Breast epithelium (tissue), 4 donors: Measurements from ENCODE around the gene CHORDC1. TPM values are rescaled to one million over a fixed set of nuclear protein-coding genes. Genes with fewer than 3 reads are reported as not detected.
"Not testable (repeated sequence)": the region's sequence is repeated elsewhere in the genome, so short reads cannot be mapped to it uniquely, and the experiment has no call there.

Experiments used
- DNase-seq, 2 donors: peaks; one replicate each; pipeline ENCODE4 v3.0.0-alpha.2; 2019; ENCODE audit warnings: low spot score in 2 of 2
- H3K27ac ChIP-seq, 2 donors: fragments of 200-600 bp; sonication (generic) in 1 of 2; one replicate each; pipeline ENCODE4 v1.5.1; 2016 to 2019; ENCODE audit warnings: mild to moderate bottlenecking in 1 of 2
- H3K27me3 ChIP-seq, 2 donors: fragments of 200-600 bp; sonication (generic) in 1 of 2; one replicate each; pipeline versions ENCODE4 v1.5.1 to v1.6.0; 2017 to 2019; ENCODE audit warnings: control low read depth in 1 of 2, mild to moderate bottlenecking in 1 of 2
- H3K36me3 ChIP-seq: fragments of 200-600 bp; one replicate; pipeline ENCODE4 v1.5.1; 2019
- H3K4me1 ChIP-seq, 2 donors: fragments of 200-600 bp; sonication (generic); one replicate each; pipeline ENCODE4 v1.5.1; 2016 to 2019; ENCODE audit warnings: control low read depth in 1 of 2
- H3K4me3 ChIP-seq, 3 donors: fragments of 200-600 bp; sonication (generic); 1 replicate in 2 of 3; 2 replicates in 1 of 3; pipeline ENCODE4 v1.5.1; 2016 to 2019; ENCODE audit warnings: mild to moderate bottlenecking in 3 of 3, moderate library complexity in 2 of 3
- H3K9me3 ChIP-seq, 2 donors: fragments of 200-600 bp; sonication (generic) in 1 of 2; one replicate each; pipeline ENCODE4 v1.5.1; 2016 to 2019; ENCODE audit warnings: control low read depth in 1 of 2
- CTCF ChIP-seq, 3 donors: fragments of 450-650 bp; IDR thresholded peaks; one replicate each; pipeline ENCODE4 v1.5.1; 2016 to 2017; ENCODE audit warnings: antibody characterized with exemption in 3 of 3, mild to moderate bottlenecking in 3 of 3, moderate library complexity in 3 of 3
- POLR2A ChIP-seq: fragments of 450-650 bp; IDR thresholded peaks from one replicate; pipeline ENCODE4 v1.6.1; 2016; ENCODE audit warnings: antibody characterized with exemption, mild to moderate bottlenecking, moderate library complexity
- POLR2AphosphoS5 ChIP-seq, 3 donors: sonication (generic); formaldehyde crosslinking; IDR thresholded peaks; one replicate each; pipeline ENCODE4 v1.6.1; 2017; ENCODE audit warnings: antibody characterized with exemption in 3 of 3
- intact Hi-C: fragments of 100-400 bp; cut with DNase I; formaldehyde crosslinking; loops from one replicate; pipeline ENCODE4 v1.15.1; 2023; ENCODE audit warnings: low total_unique reads
- total RNA-seq, 3 donors: library from RNA; depleted of rRNA; stranded (reverse); fragments of >200 nt; gene quantifications; one replicate each; pipeline ENCODE4 v1.1.0, GENCODE V29; 2016

Gene CHORDC1
- total RNA-seq, 3 donors from 2014 or later = 39.5 to 79.5 (median 65.2) TPM

GRCh38 chr11:90168571-90168970 is 54.3 kb downstream of the CHORDC1 start:
- no peaks in the 10 kb centered on the region for H3K36me3 ChIP-seq
- no peak overlapping the region for H3K4me3 ChIP-seq
- no peaks in the 10 kb centered on the region for H3K27me3 ChIP-seq
- no peaks in the 10 kb centered on the region for H3K9me3 ChIP-seq
- no peak overlapping the region for H3K27ac ChIP-seq
- TF ChIP-seq POLR2AphosphoS5 (IDR thresholded peaks at IDR 0.05) (no peak), CTCF (IDR thresholded peaks at IDR 0.05) (no peak), POLR2A (no peak)
- DNase-seq = no peak
- no peaks in the 10 kb centered on the region for H3K4me1 ChIP-seq
- intact Hi-C loops = no loop called here

GRCh38 chr11:90167704-90168103 is 55.1 kb downstream of the CHORDC1 start:
- DNase-seq, H3K4me1 ChIP-seq, H3K9me3 ChIP-seq, H3K4me3 ChIP-seq, H3K27me3 ChIP-seq, H3K36me3 ChIP-seq, H3K27ac ChIP-seq, intact Hi-C loops: not testable (repeated sequence)

- H3K27me3 ChIP-seq, H3K36me3 ChIP-seq, DNase-seq, H3K9me3 ChIP-seq, H3K27ac ChIP-seq, H3K4me1 ChIP-seq, H3K4me3 ChIP-seq, intact Hi-C loops: not testable (repeated sequence)
These were observed 55.8 kb downstream of the CHORDC1 start for GRCh38 chr11:90166982-90167573.

Other genes with a start within 250 kb of the CHORDC1 start
- not detected for gene TRIM49C, start 191.9 kb downstream of the CHORDC1 start, total RNA-seq
- gene UBTFL1, start 137.1 kb downstream of the CHORDC1 start, total RNA-seq = not detected
- 1 to 10 TPM in 2 of 3 donors, under 1 TPM in 1; 0.98 to 3.8 (median 1.8) TPM for gene NAALAD2, start 88.4 kb downstream of the CHORDC1 start, total RNA-seq